HG03097 (cell line): ENCODE results near the gene AKT2.

ENCODE experiments used
- ATAC-seq: cut with Tn5 transposase; IDR thresholded peaks from one replicate; pipeline ENCODE4 v1.9.1; 2021; ENCODE audit not compliant: unreplicated experiment, low FRiP score

The AKT2 gene

GRCh38 chr19:40200341-40201099 lies 84.6 kb downstream of the AKT2 start:
- ATAC-seq = no peak

DNA sequence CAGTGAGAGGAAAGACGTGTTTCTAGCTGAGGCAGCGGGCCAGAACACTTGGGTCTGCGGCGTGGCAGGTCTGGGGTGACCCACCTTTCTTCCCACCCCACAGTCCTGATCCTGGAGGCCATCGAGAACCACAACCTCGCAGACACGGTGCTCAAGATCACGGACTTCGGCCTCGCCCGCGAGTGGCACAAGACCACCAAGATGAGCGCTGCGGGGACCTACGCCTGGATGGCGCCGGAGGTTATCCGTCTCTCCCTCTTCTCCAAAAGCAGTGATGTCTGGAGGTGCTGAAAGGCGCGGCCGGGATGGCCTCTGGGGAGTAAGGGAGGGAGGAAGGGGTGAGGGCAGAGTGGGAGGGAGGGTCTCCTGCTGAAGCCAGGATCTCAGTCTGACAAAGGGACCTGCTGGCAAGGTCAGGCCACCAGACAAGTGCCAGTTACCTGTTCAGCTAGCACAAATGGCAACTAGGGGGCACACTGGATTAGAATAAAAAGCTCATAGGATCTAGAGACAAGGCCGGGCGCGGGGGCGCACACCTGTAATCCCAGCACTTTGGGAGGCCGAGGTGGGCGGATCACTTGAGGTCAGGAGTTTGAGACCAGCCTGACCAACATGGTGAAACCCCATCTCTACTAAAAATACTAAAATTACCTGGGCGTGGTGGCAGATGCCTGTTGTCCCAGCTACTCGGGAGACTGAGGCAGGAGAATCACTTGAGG lies 86.7 kb downstream of the AKT2 start:
- no peak for ATAC-seq

GRCh38 chr19:40193587-40193849 lies 91.6 kb downstream of the AKT2 start:
- no peak for ATAC-seq

- no peak for ATAC-seq
Observed at GRCh38 chr19:40192758-40193586, 92.2 kb downstream of the AKT2 start.

DNA sequence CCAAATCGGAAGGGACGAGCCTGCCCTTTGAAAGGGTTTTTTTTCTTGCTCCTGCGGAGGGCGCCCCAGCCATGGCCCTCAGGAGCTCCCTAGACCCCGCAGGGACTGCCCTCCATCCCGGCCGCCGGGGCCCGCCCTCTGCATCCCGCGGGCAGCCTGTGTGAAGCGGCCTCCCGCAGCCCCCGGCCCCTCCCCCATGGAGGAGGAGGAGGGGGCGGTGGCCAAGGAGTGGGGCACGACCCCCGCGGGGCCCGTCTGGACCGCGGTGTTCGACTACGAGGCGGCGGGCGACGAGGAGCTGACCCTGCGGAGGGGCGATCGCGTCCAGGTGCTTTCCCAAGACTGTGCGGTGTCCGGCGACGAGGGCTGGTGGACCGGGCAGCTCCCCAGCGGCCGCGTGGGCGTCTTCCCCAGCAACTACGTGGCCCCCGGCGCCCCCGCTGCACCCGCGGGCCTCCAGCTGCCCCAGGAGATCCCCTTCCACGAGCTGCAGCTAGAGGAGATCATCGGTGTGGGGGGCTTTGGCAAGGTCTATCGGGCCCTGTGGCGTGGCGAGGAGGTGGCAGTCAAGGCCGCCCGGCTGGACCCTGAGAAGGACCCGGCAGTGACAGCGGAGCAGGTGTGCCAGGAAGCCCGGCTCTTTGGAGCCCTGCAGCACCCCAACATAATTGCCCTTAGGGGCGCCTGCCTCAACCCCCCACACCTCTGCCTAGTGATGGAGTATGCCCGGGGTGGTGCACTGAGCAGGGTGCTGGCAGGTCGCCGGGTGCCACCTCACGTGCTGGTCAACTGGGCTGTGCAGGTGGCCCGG lies 93.1 kb downstream of the AKT2 start:
- no peak for ATAC-seq

GRCh38 chr19:40190891-40191835 lies 94.0 kb downstream of the AKT2 start, which contains the start of gene MAP3K10:
TSS of gene MAP3K10 (plus strand) at chr19:40191426. CDS start at chr19:40192032, 606 bp downstream.
- peak; percentile 79 for ATAC-seq

GRCh38 chr19:40184273-40184672 lies 100.9 kb downstream of the AKT2 start:
- no peak for ATAC-seq
